ENCODE measurements around the gene COL28A1.
"Not testable (repeated sequence)": the region's sequence is repeated elsewhere in the genome, so short reads cannot be mapped to it uniquely, and the experiment has no call there.

COL28A1 gene

DNA sequence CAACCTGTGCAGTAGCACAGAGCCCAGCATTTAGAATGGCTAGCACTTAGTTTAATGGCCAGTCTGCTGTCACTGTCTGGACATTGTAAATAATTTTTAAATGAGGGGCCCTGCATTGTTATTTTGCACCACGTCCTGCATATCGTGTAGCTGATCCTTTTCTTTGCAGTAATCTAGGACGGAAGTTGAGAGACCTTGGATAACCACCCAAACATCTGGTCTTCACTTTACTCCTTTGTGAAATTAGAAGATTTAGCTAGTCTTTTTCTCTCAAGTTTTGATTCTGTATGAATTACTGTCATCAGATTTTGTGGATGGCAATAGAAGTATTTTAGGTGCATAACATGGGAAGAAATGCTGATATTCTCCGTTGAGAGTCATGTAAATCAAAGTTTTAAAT lies 32.9 kb upstream of the COL28A1 start:
- peak overlapping the region; percentile 89 for H3K9ac ChIP-seq (ENCODE audit: low read length)
- H3K36me3 ChIP-seq (ENCODE audit: control insufficient read depth, insufficient read depth, low read length, severe bottlenecking), result peaks cover 10% of the 10 kb centered on the region
- H3K4me3 ChIP-seq (ENCODE audit: low read length), result no peak overlapping the region
- no peak for DNase-seq (ENCODE audit: low read depth)
- no peaks in the 10 kb centered on the region for H3K27me3 ChIP-seq (replicated peaks; ENCODE audit: control insufficient read depth, insufficient read depth, low read length)
- peaks cover 22% of the 10 kb centered on the region for H3K4me1 ChIP-seq (ENCODE audit: control insufficient read depth, insufficient read depth, low read length)
- H3K9me3 ChIP-seq (ENCODE audit: control insufficient read depth, low read length), result no peaks in the 10 kb centered on the region

GRCh38 chr7:7567898-7568531 lies 32.3 kb upstream of the COL28A1 start:
- no peak for DNase-seq (ENCODE audit: low read depth)
- Histone ChIP-seq H3K4me3 (ENCODE audit: low read length) (peak overlapping the region; percentile 90), H3K27me3 (replicated peaks; ENCODE audit: control insufficient read depth, insufficient read depth, low read length) (no peaks in the 10 kb centered on the region), H3K4me1 (ENCODE audit: control insufficient read depth, insufficient read depth, low read length) (peaks cover 26% of the 10 kb centered on the region), H3K9ac (ENCODE audit: low read length) (peak overlapping the region; percentile 89), H3K9me3 (ENCODE audit: control insufficient read depth, low read length) (no peaks in the 10 kb centered on the region), H3K36me3 (ENCODE audit: control insufficient read depth, insufficient read depth, low read length, severe bottlenecking) (peaks cover 5% of the 10 kb centered on the region)

- H3K27me3 ChIP-seq (replicated peaks; ENCODE audit: control insufficient read depth, insufficient read depth, low read length), result no peaks in the 10 kb centered on the region
- DNase-seq (ENCODE audit: low read depth), result peak; percentile 90
- no peaks in the 10 kb centered on the region for H3K36me3 ChIP-seq (ENCODE audit: control insufficient read depth, insufficient read depth, low read length, severe bottlenecking)
- H3K4me3 ChIP-seq (ENCODE audit: low read length), result peak within 1 kb of the TSS; percentile 90
- peak within 1 kb of the TSS; percentile 89 for H3K9ac ChIP-seq (ENCODE audit: low read length)
- H3K4me1 ChIP-seq (ENCODE audit: control insufficient read depth, insufficient read depth, low read length), result peaks cover 30% of the 10 kb centered on the region
- H3K9me3 ChIP-seq (ENCODE audit: control insufficient read depth, low read length), result no peaks in the 10 kb centered on the region
Measured at GRCh38 chr7:7566651-7567611, 31.3 kb upstream of the COL28A1 start, which contains the start of gene MIOS. Gene MIOS, plus strand, starts transcription at chr7:7566884. Its CDS starts 5,592 bp downstream, at chr7:7572476.

DNA sequence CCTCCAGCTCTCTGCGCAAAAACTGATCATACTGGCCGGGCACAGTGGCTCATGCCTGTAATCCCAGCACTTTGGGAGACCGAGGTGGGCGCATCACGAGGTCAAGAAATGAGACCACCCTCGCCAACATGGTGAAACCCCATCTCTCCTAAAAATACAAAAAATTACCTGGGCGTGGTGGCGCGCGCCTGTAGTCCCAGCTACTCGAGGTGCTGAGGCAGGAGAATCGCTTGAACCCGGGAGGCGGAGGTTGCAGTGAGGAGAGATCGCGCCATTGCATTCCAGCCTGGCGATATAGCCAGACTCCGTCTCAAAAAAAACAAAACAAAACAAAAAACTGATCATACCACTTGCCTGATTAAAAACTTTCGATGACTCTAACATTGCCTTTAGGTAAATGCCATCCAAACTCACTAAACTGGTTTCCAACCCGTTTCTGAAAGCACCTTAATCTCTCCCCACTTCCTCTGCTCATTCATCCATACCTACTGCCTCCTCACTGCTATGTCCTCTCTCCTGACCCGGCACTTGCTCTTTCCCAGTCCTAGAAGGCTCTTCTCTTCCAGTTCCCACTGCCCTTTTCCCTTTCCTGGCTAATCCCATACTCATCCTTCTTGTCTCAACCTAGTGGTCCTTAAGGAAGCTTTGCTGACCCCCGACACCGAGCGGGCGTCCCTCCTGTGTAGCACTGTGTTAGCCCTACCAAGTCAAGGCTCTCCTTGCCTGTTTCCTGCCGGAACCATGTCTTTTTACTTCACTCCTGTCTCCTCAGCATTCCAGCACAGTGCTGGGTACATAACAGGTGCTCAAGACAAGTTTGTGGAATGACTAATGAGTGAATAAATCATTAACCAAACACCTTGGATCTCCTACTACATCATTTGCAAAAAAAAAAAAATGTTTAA lies 30.3 kb upstream of the COL28A1 start:
- DNase-seq (ENCODE audit: low read depth), result no peak
- H3K9ac ChIP-seq (ENCODE audit: low read length), result peak overlapping the region; percentile 89

GRCh38 chr7:7565018-7565680 lies 29.5 kb upstream of the COL28A1 start:
- Histone ChIP-seq H3K4me3 (ENCODE audit: low read length) (no peak overlapping the region), H3K9ac (ENCODE audit: low read length) (no peak overlapping the region), H3K27me3 (replicated peaks; ENCODE audit: control insufficient read depth, insufficient read depth, low read length) (no peaks in the 10 kb centered on the region), H3K36me3 (ENCODE audit: control insufficient read depth, insufficient read depth, low read length, severe bottlenecking) (no peaks in the 10 kb centered on the region), H3K4me1 (ENCODE audit: control insufficient read depth, insufficient read depth, low read length) (peaks cover 30% of the 10 kb centered on the region), H3K9me3 (ENCODE audit: control insufficient read depth, low read length) (no peaks in the 10 kb centered on the region)
- no peak for DNase-seq (ENCODE audit: low read depth)

More for the DNA sequence above, 30.3 kb upstream of the COL28A1 start:
- Histone ChIP-seq H3K9me3 (ENCODE audit: control insufficient read depth, low read length) (no peaks in the 10 kb centered on the region), H3K4me3 (ENCODE audit: low read length) (peak overlapping the region; percentile 90), H3K4me1 (ENCODE audit: control insufficient read depth, insufficient read depth, low read length) (peaks cover 30% of the 10 kb centered on the region), H3K27me3 (replicated peaks; ENCODE audit: control insufficient read depth, insufficient read depth, low read length) (no peaks in the 10 kb centered on the region), H3K36me3 (ENCODE audit: control insufficient read depth, insufficient read depth, low read length, severe bottlenecking) (no peaks in the 10 kb centered on the region)

DNA sequence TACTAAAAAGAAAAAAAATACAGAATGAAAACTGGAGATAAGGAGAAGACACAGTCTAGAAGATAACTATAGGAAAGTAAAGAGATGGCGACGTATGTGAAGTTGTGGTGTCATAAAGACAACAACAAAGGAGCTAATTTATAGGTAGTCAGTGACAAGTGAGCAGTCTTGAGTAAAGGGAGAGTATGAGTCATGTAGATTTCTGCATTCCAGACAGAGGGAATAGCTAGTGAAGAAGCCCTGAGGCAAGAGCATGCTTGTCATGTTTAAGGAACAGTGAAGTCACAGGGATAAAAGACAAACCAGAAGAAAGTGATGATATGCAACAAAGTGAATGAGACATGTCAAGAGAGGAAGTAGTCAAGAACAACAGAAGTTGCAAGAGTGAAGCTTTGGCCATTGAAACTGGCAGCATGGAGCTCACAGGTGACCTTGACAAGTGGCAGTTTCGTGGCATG lies 28.7 kb upstream of the COL28A1 start:
- peaks cover 30% of the 10 kb centered on the region for H3K4me1 ChIP-seq (ENCODE audit: control insufficient read depth, insufficient read depth, low read length)
- no peaks in the 10 kb centered on the region for H3K36me3 ChIP-seq (ENCODE audit: control insufficient read depth, insufficient read depth, low read length, severe bottlenecking)
- DNase-seq (ENCODE audit: low read depth), result peak; percentile 87
- H3K9me3 ChIP-seq (ENCODE audit: control insufficient read depth, low read length), result peaks cover 6% of the 10 kb centered on the region
- H3K4me3 ChIP-seq (ENCODE audit: low read length), result no peak overlapping the region
- no peak overlapping the region for H3K9ac ChIP-seq (ENCODE audit: low read length)
- no peaks in the 10 kb centered on the region for H3K27me3 ChIP-seq (replicated peaks; ENCODE audit: control insufficient read depth, insufficient read depth, low read length)

- no peak for DNase-seq (ENCODE audit: low read depth)
- Histone ChIP-seq H3K4me1 (ENCODE audit: control insufficient read depth, insufficient read depth, low read length) (peaks cover 30% of the 10 kb centered on the region), H3K4me3 (ENCODE audit: low read length) (no peak overlapping the region)
Measured at GRCh38 chr7:7563813-7564212, 28.1 kb upstream of the COL28A1 start.

DNA sequence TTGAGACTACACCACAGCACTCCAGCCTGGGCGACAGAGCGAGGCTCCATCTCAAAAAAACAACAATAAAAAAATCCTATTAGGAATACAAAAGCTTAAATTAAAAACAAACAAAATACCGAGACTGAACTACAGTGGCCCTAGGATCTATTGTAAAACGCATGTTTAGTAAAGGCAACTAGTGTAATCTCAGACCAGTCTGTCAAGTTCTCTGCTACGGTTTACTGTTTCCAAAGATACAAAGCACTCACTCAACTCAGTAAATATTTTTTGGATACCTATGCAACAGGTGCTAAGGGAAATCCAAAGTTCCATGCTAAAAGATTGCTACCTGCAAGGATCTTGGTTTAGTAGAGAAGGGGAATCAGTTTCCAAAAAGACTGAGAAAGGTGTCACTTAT lies 27.6 kb upstream of the COL28A1 start:
- DNase-seq (ENCODE audit: low read depth), result no peak
- Histone ChIP-seq H3K4me3 (ENCODE audit: low read length) (no peak overlapping the region), H3K9me3 (ENCODE audit: control insufficient read depth, low read length) (peaks cover 6% of the 10 kb centered on the region), H3K4me1 (ENCODE audit: control insufficient read depth, insufficient read depth, low read length) (peaks cover 26% of the 10 kb centered on the region), H3K27me3 (replicated peaks; ENCODE audit: control insufficient read depth, insufficient read depth, low read length) (no peaks in the 10 kb centered on the region), H3K9ac (ENCODE audit: low read length) (no peak overlapping the region), H3K36me3 (ENCODE audit: control insufficient read depth, insufficient read depth, low read length, severe bottlenecking) (no peaks in the 10 kb centered on the region)

More at GRCh38 chr7:7563813-7564212, 28.1 kb upstream of the COL28A1 start:
- Histone ChIP-seq H3K9ac (ENCODE audit: low read length) (no peak overlapping the region), H3K27me3 (replicated peaks; ENCODE audit: control insufficient read depth, insufficient read depth, low read length) (no peaks in the 10 kb centered on the region), H3K36me3 (ENCODE audit: control insufficient read depth, insufficient read depth, low read length, severe bottlenecking) (no peaks in the 10 kb centered on the region), H3K9me3 (ENCODE audit: control insufficient read depth, low read length) (peaks cover 6% of the 10 kb centered on the region)

DNA sequence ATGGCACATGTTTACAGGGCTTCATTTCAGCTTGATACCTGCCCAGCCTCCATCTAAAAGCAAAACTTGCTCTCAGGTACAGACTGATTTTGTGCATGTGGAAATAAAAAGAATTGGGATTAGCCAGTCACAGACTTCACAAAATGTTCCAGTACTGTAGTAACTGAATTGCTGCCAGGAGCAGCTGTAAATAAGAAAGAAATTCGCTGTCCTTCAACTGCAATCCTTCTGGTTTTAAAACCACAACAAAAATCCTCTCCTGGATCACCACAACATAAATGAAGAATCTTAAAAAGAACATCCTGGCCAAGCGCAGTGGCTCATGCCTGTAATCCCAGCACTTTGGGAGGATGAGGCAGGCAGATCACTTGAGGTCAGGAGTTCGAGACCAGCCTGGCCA lies 27.1 kb upstream of the COL28A1 start:
- peak; percentile 73 for DNase-seq (ENCODE audit: low read depth)
- Histone ChIP-seq H3K9me3 (ENCODE audit: control insufficient read depth, low read length) (peaks cover 8% of the 10 kb centered on the region), H3K9ac (ENCODE audit: low read length) (no peak overlapping the region), H3K27me3 (replicated peaks; ENCODE audit: control insufficient read depth, insufficient read depth, low read length) (no peaks in the 10 kb centered on the region), H3K4me3 (ENCODE audit: low read length) (no peak overlapping the region), H3K36me3 (ENCODE audit: control insufficient read depth, insufficient read depth, low read length, severe bottlenecking) (no peaks in the 10 kb centered on the region), H3K4me1 (ENCODE audit: control insufficient read depth, insufficient read depth, low read length) (peaks cover 21% of the 10 kb centered on the region)

- not testable (repeated sequence) for H3K36me3 ChIP-seq (ENCODE audit: control insufficient read depth, insufficient read depth, low read length, severe bottlenecking); H3K4me3 ChIP-seq (ENCODE audit: low read length); H3K9me3 ChIP-seq (ENCODE audit: control insufficient read depth, low read length); H3K9ac ChIP-seq (ENCODE audit: low read length); H3K27me3 ChIP-seq (replicated peaks; ENCODE audit: control insufficient read depth, insufficient read depth, low read length); DNase-seq (ENCODE audit: low read depth)
- peaks cover 18% of the 10 kb centered on the region for H3K4me1 ChIP-seq (ENCODE audit: control insufficient read depth, insufficient read depth, low read length)
Measured at GRCh38 chr7:7561591-7561990, 25.9 kb upstream of the COL28A1 start.
